Naive thymus-derived CD4-positive, alpha-beta T cell (primary cell): ENCODE data around the gene MXD4. TPM values are rescaled to one million over a fixed set of nuclear protein-coding genes. Genes with fewer than 3 reads are reported as not detected.

Source experiments
- ATAC-seq: fragments of 150-1000 bp; cut with Tn5 transposase; 2 replicates; pipeline ENCODE4 v1.10.0; 2021; ENCODE audit warnings: mild to moderate bottlenecking, moderate library complexity
- CTCF ChIA-PET: fragments of 350-600 bp; sonication (Branson Sonifier 250); formaldehyde crosslinking; loops from one replicate; lab custom pipeline; 2021; ENCODE audit warnings: antibody characterized with exemption; lab: Charles Lee
- POLR2A ChIA-PET: fragments of 350-600 bp; sonication (Branson Sonifier 250); formaldehyde crosslinking; loops from one replicate; lab custom pipeline; 2021; ENCODE audit warnings: antibody characterized with exemption, inconsistent platforms; lab: Charles Lee
- DNase-seq, 9 donors: peaks; one replicate each; pipeline versions ENCODE4 v3.0.0 to v3.0.0-alpha.2; 2020 to 2022; ENCODE audit warnings: mixed read lengths in 1 of 9
- H3K27ac ChIP-seq: one replicate; pipeline ENCODE4 v1.7.0; 2013; ENCODE audit warnings: mild to moderate bottlenecking, low read depth, low read length, moderate library complexity
- H3K27me3 ChIP-seq, 2 donors: one replicate each; pipeline ENCODE4 v1.7.0; 2013; ENCODE audit warnings: low read length in 2 of 2, mild to moderate bottlenecking in 2 of 2, moderate library complexity in 2 of 2; ENCODE audit not compliant: control insufficient read depth in 2 of 2, insufficient read depth in 2 of 2
- H3K36me3 ChIP-seq, 3 experiments: 1 replicate in 2 of 3; 2 replicates in 1 of 3; pipeline ENCODE4 v1.7.0; 2013; ENCODE audit warnings: low read length in 3 of 3, mild to moderate bottlenecking in 3 of 3, moderate library complexity in 1 of 3; ENCODE audit not compliant: insufficient read depth in 3 of 3, control insufficient read depth in 2 of 3
- H3K4me1 ChIP-seq, 2 donors: one replicate each; pipeline ENCODE4 v1.7.0; 2013; ENCODE audit warnings: low read length in 2 of 2, mild to moderate bottlenecking in 2 of 2, moderate library complexity in 1 of 2; ENCODE audit not compliant: control insufficient read depth in 2 of 2, insufficient read depth in 2 of 2
- H3K4me3 ChIP-seq: 2 replicates; pipeline ENCODE4 v1.7.0; 2013; ENCODE audit warnings: mild to moderate bottlenecking, low read length
- H3K9me3 ChIP-seq, 3 experiments: 1 replicate in 2 of 3; 2 replicates in 1 of 3; pipeline ENCODE4 v1.7.0; 2013; ENCODE audit warnings: low read length in 3 of 3; ENCODE audit not compliant: control insufficient read depth in 2 of 3
- H3K27ac Mint-ChIP-seq, 9 donors: one replicate each; pipeline ENCODE4 v1.8.0; 2020 to 2022; ENCODE audit warnings: mixed read lengths in 9 of 9, mild to moderate bottlenecking in 8 of 9, moderate library complexity in 5 of 9, inconsistent platforms in 2 of 9
- H3K27me3 Mint-ChIP-seq, 5 donors: one replicate each; pipeline ENCODE4 v1.8.0; 2021 to 2022; ENCODE audit warnings: mixed read lengths in 5 of 5, mild to moderate bottlenecking in 1 of 5
- H3K36me3 Mint-ChIP-seq, 5 donors: one replicate each; pipeline ENCODE4 v1.8.0; 2020 to 2022; ENCODE audit warnings: mixed read lengths in 5 of 5, mild to moderate bottlenecking in 3 of 5, inconsistent platforms in 1 of 5
- H3K4me1 Mint-ChIP-seq, 7 donors: one replicate each; pipeline ENCODE4 v1.8.0; 2020 to 2022; ENCODE audit warnings: mixed read lengths in 7 of 7, mild to moderate bottlenecking in 3 of 7, inconsistent platforms in 1 of 7
- H3K4me3 Mint-ChIP-seq, 10 donors: one replicate each; pipeline ENCODE4 v1.8.0; 2020 to 2022; ENCODE audit warnings: mild to moderate bottlenecking in 10 of 10, mixed read lengths in 10 of 10, moderate library complexity in 6 of 10, inconsistent platforms in 2 of 10
- H3K9me3 Mint-ChIP-seq, 11 donors: one replicate each; pipeline ENCODE4 v1.8.0; 2020 to 2022; ENCODE audit warnings: mixed read lengths in 11 of 11, mild to moderate bottlenecking in 4 of 11, inconsistent platforms in 1 of 11, moderate library complexity in 1 of 11
- intact Hi-C, 2 donors: fragments of 100-400 bp; cut with micrococcal nuclease; formaldehyde crosslinking; loops; one replicate each; pipeline ENCODE4 v1.15.1; 2023
- polyA plus RNA-seq, 2 donors: library from polyadenylated mRNA; unstranded; fragments of 300-500 nt; fragmentation: Illumina TruSeq; gene quantifications; one replicate each; pipeline ENCODE4 v1.2.3, GENCODE V29; 2021
- total RNA-seq, 6 experiments: library from RNA in 5 of 6; stranded (reverse) in 5 of 6; gene quantifications; 1 replicate in 5 of 6; 2 replicates in 1 of 6; pipeline ENCODE4 v1.2.3 and lab custom pipeline; 2021 to 2026

The MXD4 gene
- total and polyA plus RNA-seq, 7 experiments from 2014 or later = 18.9 to 106 (median 46.0) TPM

DNA sequence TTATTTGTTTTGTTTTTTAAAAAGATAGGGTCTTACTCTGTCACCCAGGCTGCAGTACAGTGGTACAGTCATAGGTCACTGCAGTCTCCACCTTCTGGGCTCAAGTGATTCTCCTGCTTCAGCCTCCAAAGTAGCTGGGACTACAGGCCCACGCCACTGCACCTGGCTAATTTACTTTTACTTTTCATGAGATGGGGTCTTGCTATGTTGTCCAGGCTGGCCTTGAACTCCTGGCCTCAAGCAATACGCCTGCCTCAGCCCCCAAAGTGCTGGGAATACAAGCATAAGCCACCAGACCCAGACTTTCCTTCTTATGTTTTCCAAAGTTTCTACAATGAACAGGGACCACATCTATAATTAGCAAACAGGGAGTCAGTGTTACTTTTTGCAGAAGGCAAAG lies 37.9 kb upstream of the MXD4 start:
- intact Hi-C loops = no loop called here
- Histone ChIP-seq H3K36me3 (peaks cover 0 to 5% (median 0%) of the 10 kb centered on the region in 3 experiments), H3K27me3 (no peaks in the 10 kb centered on the region), H3K4me3 (no peak overlapping the region), H3K27ac (no peak overlapping the region), H3K9me3 (no peaks in the 10 kb centered on the region), H3K4me1 (peaks cover 0 to 23% of the 10 kb centered on the region in 2 donors)
- POLR2A ChIA-PET = no interaction called here
- peaks cover 11 to 42% (median 32%) of the 10 kb centered on the region in 7 donors for H3K4me1 Mint-ChIP-seq
- H3K9me3 Mint-ChIP-seq = peaks cover 0 to 4% (median 0%) of the 10 kb centered on the region in 11 donors
- ATAC-seq (no peak), DNase-seq (no peak)
- CTCF ChIA-PET = no interaction called here
- no peak overlapping the region for H3K4me3 Mint-ChIP-seq
- H3K27me3 Mint-ChIP-seq = peaks cover 0 to 3% (median 0%) of the 10 kb centered on the region in 5 donors
- H3K27ac Mint-ChIP-seq = peak overlapping the region in 8 of 9 donors; percentile 22 to 95 (median 76)
- H3K36me3 Mint-ChIP-seq = peaks cover 0 to 14% (median 9%) of the 10 kb centered on the region in 5 donors

DNA sequence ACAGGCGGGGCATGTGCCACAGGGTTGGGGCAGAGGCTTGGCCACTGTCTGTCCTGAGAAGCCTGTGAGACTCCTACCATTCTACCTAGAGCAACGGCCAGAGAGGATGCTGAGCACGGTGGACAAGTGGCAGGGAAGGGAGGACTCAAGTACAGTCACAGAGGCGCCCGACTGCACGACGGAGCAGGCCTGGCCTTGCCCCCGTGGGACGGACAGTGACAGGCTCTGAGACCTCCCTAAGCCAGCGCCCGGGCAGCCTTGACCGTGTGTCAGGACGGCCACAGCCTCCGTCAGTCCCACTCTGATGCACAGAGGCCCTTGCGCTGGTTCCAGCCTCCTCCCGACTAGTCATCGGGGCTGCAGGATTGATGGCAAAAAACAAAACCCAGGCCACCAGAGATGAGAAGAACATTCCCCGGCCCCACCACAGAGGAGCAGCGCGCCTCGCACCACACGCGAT lies 36.7 kb upstream of the MXD4 start:
- Histone ChIP-seq H3K27ac (no peak overlapping the region), H3K4me3 (no peak overlapping the region), H3K9me3 (no peaks in the 10 kb centered on the region), H3K4me1 (peaks cover 0 to 23% of the 10 kb centered on the region in 2 donors), H3K27me3 (no peaks in the 10 kb centered on the region), H3K36me3 (no peaks in the 10 kb centered on the region)
- peaks cover 0 to 3% (median 0%) of the 10 kb centered on the region in 5 donors for H3K27me3 Mint-ChIP-seq
- intact Hi-C loops = no loop called here
- H3K4me1 Mint-ChIP-seq = peaks cover 11 to 50% (median 35%) of the 10 kb centered on the region in 7 donors
- ChIA-PET CTCF (no interaction called here), POLR2A (no interaction called here)
- no peak for DNase-seq
- peaks cover 0 to 14% (median 9%) of the 10 kb centered on the region in 5 donors for H3K36me3 Mint-ChIP-seq
- peak overlapping the region in 8 of 9 donors; percentile 65 to 96 (median 90) for H3K27ac Mint-ChIP-seq
- ATAC-seq = no peak
- H3K4me3 Mint-ChIP-seq = no peak overlapping the region
- H3K9me3 Mint-ChIP-seq = peaks cover 0 to 10% (median 1%) of the 10 kb centered on the region in 11 donors

DNA sequence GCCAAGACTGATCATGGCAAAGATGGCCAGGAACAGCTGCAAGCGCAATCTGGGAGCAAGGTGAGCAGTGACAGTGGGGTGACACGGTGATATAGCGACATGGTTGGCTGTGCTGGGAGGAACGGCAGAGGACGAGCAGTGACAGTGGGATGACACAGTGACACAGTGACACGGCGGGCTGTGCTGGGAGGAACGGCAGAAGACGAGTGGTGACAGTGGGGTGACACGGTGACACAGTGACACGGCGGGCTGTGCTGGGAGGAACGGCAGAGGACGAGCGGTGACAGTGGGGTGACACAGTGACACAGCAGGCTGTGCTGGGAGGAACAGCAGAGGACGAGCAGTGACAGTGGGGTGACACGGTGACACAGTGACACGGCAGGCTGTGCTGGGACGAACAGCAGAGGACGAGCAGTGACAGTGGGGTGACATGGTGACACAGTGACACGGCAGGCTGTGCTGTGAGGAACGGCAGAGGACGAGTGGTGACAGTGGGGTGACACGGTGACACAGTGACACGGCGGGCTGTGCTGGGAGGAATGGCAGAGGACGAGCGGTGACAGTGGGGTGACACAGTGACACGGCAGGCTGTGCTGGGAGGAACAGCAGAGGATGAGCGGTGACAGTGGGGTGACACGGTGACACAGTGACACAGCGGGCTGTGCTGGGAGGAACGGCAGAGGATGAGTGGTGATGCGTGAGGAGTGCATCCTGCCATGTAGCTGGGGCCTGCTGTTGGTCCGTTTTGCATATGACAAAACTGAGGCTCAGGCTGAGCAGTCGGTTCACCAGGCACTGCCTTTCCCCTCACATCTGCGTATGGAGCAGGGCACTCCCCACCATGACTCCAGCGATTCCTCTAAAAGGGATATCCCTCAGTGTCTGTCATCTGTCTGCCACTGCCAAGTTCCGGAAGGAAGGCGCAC lies 36.0 kb upstream of the MXD4 start:
- peaks cover 0 to 3% (median 0%) of the 10 kb centered on the region in 5 donors for H3K27me3 Mint-ChIP-seq
- Histone ChIP-seq H3K27me3 (no peaks in the 10 kb centered on the region), H3K4me3 (no peak overlapping the region), H3K9me3 (no peaks in the 10 kb centered on the region), H3K27ac (no peak overlapping the region), H3K4me1 (peaks cover 0 to 23% of the 10 kb centered on the region in 2 donors), H3K36me3 (no peaks in the 10 kb centered on the region)
- peaks cover 0 to 14% (median 9%) of the 10 kb centered on the region in 5 donors for H3K36me3 Mint-ChIP-seq
- ATAC-seq (no peak), DNase-seq (peak in 2 of 9 donors; percentile 22 to 31)
- H3K4me1 Mint-ChIP-seq = peaks cover 11 to 53% (median 35%) of the 10 kb centered on the region in 7 donors
- CTCF ChIA-PET = no interaction called here
- intact Hi-C loops = no loop called here
- H3K9me3 Mint-ChIP-seq = peaks cover 0 to 10% (median 1%) of the 10 kb centered on the region in 11 donors
- H3K27ac Mint-ChIP-seq = peak overlapping the region in 8 of 9 donors; percentile 69 to 96 (median 90)
- POLR2A ChIA-PET = interaction anchor here (1.2 kb wide), 1 partner anchor 36 kb away, joined by 3 read pairs; the partner anchor contains the start of gene MXD4
- peak overlapping the region in 9 of 10 donors; percentile 10 to 81 (median 60) for H3K4me3 Mint-ChIP-seq

GRCh38 chr4:2296631-2297601 lies 35.0 kb upstream of the MXD4 start:
- Mint-ChIP-seq H3K4me3 (peak overlapping the region in 9 of 10 donors; percentile 10 to 81 (median 60)), H3K9me3 (peaks cover 0 to 16% (median 2%) of the 10 kb centered on the region in 11 donors), H3K4me1 (peaks cover 11 to 63% (median 43%) of the 10 kb centered on the region in 7 donors), H3K27ac (peak overlapping the region in 8 of 9 donors; percentile 73 to 96 (median 86)), H3K27me3 (peaks cover 0 to 6% (median 0%) of the 10 kb centered on the region in 5 donors), H3K36me3 (peaks cover 0 to 7% (median 4%) of the 10 kb centered on the region in 5 donors)
- Histone ChIP-seq H3K27ac (no peak overlapping the region), H3K36me3 (no peaks in the 10 kb centered on the region), H3K4me1 (peaks cover 1 to 27% of the 10 kb centered on the region in 2 donors), H3K27me3 (no peaks in the 10 kb centered on the region), H3K4me3 (no peak overlapping the region), H3K9me3 (no peaks in the 10 kb centered on the region)
- CTCF ChIA-PET = no interaction called here
- DNase-seq (peak in 4 of 9 donors; percentile 26 to 40 (median 27)), ATAC-seq (peak; percentile 36)
- POLR2A ChIA-PET = interaction anchor here (1.2 kb wide), 1 partner anchor 35 kb away, joined by 3 read pairs; the partner anchor contains the start of gene MXD4
- intact Hi-C loops = no loop called here

- H3K27ac ChIP-seq = peak overlapping the region; percentile 2
- DNase-seq (no peak), ATAC-seq (no peak)
- peaks cover 10 to 36% of the 10 kb centered on the region in 2 donors for H3K4me1 ChIP-seq
- peak overlapping the region in 7 of 10 donors; percentile 15 to 76 (median 48) for H3K4me3 Mint-ChIP-seq
- H3K27me3 Mint-ChIP-seq = peaks cover 0 to 6% (median 0%) of the 10 kb centered on the region in 5 donors
- no peaks in the 10 kb centered on the region for H3K9me3 ChIP-seq
- H3K27ac Mint-ChIP-seq = peak overlapping the region in 8 of 9 donors; percentile 72 to 95 (median 88)
- peaks cover 0 to 16% (median 2%) of the 10 kb centered on the region in 11 donors for H3K9me3 Mint-ChIP-seq
- peaks cover 0 to 7% (median 4%) of the 10 kb centered on the region in 5 donors for H3K36me3 Mint-ChIP-seq
- peaks cover 15 to 68% (median 45%) of the 10 kb centered on the region in 7 donors for H3K4me1 Mint-ChIP-seq
- no peaks in the 10 kb centered on the region for H3K36me3 ChIP-seq
- intact Hi-C loops = no loop called here
- H3K4me3 ChIP-seq = no peak overlapping the region
- ChIA-PET CTCF (interaction anchor here (0.6 kb wide), 1 partner anchor 239 kb away, joined by 3 read pairs; no protein-coding TSS in a partner anchor), POLR2A (interaction anchor here (0.7 to 1.0 kb wide), 2 partner anchors 14 to 33 kb away, joined by 3 to 4 read pairs; no protein-coding TSS in a partner anchor)
- no peaks in the 10 kb centered on the region for H3K27me3 ChIP-seq
Observed at GRCh38 chr4:2295900-2296442, 34.1 kb upstream of the MXD4 start.
